IMR-90 (cell line): ENCODE data around the gene KDM3B. TPM values are rescaled to one million over a fixed set of nuclear protein-coding genes. Genes with fewer than 3 reads are reported as not detected.

ENCODE experiments used
- ATAC-seq: fragments of 200-7000 bp; cut with Tn5 transposase; 2 replicates; pipeline ENCODE4 v1.9.1; 2020; ENCODE audit warnings: low read depth, mild to moderate bottlenecking, moderate library complexity
- BruUV-seq: library from RNA; stranded (reverse); fragments of 400-500 nt; replicated peaks from 2 replicates; lab custom pipeline; 2021; lab: Mats Ljungman, UMichigan
- CTCF ChIA-PET: fragments of 300-600 bp; formaldehyde crosslinking; extraction: SDS; loops from one replicate; lab custom pipeline; 2021; ENCODE audit warnings: antibody characterized with exemption; lab: Yijun Ruan, JAX
- POLR2A ChIA-PET: fragments of 300-600 bp; sonication (Branson Sonifier 250); formaldehyde crosslinking; loops from one replicate; lab custom pipeline; 2022; ENCODE audit warnings: antibody characterized with exemption; ENCODE audit not compliant: unreplicated experiment; lab: Charles Lee
- DNase-seq: peaks from one replicate; pipeline ENCODE4 v3.0.0; 2013
- H2AFZ ChIP-seq: replicated peaks from 2 replicates; pipeline ENCODE3; 2013; ENCODE audit warnings: low read length, mild to moderate bottlenecking; ENCODE audit not compliant: poor library complexity
- H2AK5ac ChIP-seq: 2 replicates; pipeline ENCODE4 v1.6.1; 2013; ENCODE audit warnings: low read depth, low read length, inconsistent platforms
- H2AK9ac ChIP-seq: replicated peaks from 2 replicates; pipeline ENCODE3; 2013; ENCODE audit warnings: mild to moderate bottlenecking, low read depth, low read length, moderate library complexity; ENCODE audit not compliant: poor library complexity
- H2BK120ac ChIP-seq: 2 replicates; pipeline ENCODE4 v1.6.1; 2013; ENCODE audit warnings: low read depth, low read length, inconsistent platforms
- H2BK15ac ChIP-seq: 3 replicates; pipeline ENCODE4 v1.6.1; 2013; ENCODE audit warnings: low read depth, low read length, inconsistent platforms
- H2BK20ac ChIP-seq: 2 replicates; pipeline ENCODE4 v1.6.1; 2013; ENCODE audit warnings: low read depth, mild to moderate bottlenecking, inconsistent platforms, low read length, moderate library complexity
- H2BK5ac ChIP-seq: 2 replicates; pipeline ENCODE4 v1.6.1; 2013; ENCODE audit warnings: mild to moderate bottlenecking, low read depth, low read length, inconsistent platforms; ENCODE audit not compliant: poor library complexity, severe bottlenecking
- H3K14ac ChIP-seq: replicated peaks from 2 replicates; pipeline ENCODE4 v1.6.1; 2013; ENCODE audit warnings: low read depth, low read length, inconsistent platforms
- H3K18ac ChIP-seq: 2 replicates; pipeline ENCODE4 v1.6.1; 2013; ENCODE audit warnings: low read depth, low read length, control low read depth
- H3K23ac ChIP-seq: 2 replicates; pipeline ENCODE4 v1.6.1; 2013; ENCODE audit warnings: low read depth, low read length, inconsistent platforms
- H3K27ac ChIP-seq: 2 replicates; pipeline ENCODE4 v1.5.1; 2013; ENCODE audit warnings: mild to moderate bottlenecking, control low read depth, low read length; ENCODE audit not compliant: insufficient read depth
- H3K27me3 ChIP-seq: 2 replicates; pipeline ENCODE4 v1.6.1; 2013; ENCODE audit warnings: low read length; ENCODE audit not compliant: control insufficient read depth, insufficient read depth
- H3K36me3 ChIP-seq: 2 replicates; pipeline ENCODE4 v1.6.1; 2013; ENCODE audit warnings: low read length, mixed read lengths; ENCODE audit not compliant: control insufficient read depth, insufficient read depth
- H3K4ac ChIP-seq: 2 replicates; pipeline ENCODE4 v1.6.1; 2013; ENCODE audit warnings: low read depth, low read length, inconsistent platforms
- H3K4me1 ChIP-seq: 2 replicates; pipeline ENCODE4 v1.6.1; 2013; ENCODE audit warnings: low read length, mixed read lengths; ENCODE audit not compliant: control insufficient read depth, insufficient read depth
- H3K4me2 ChIP-seq: 2 replicates; pipeline ENCODE4 v1.6.1; 2013; ENCODE audit warnings: low read depth, mild to moderate bottlenecking, control low read depth, low read length, moderate library complexity
- H3K4me3 ChIP-seq: 2 replicates; pipeline ENCODE4 v1.5.1; 2013; ENCODE audit warnings: low read depth, mild to moderate bottlenecking, control low read depth, low read length, moderate library complexity; ENCODE audit not compliant: insufficient read depth
- H3K56ac ChIP-seq: 2 replicates; pipeline ENCODE4 v1.6.1; 2013; ENCODE audit warnings: low read length, inconsistent platforms; ENCODE audit not compliant: insufficient read depth; ENCODE audit errors: extremely low read depth
- H3K79me1 ChIP-seq, 2 experiments: 2 replicates each; pipeline ENCODE4 v1.6.1; 2013; ENCODE audit warnings: low read length in 2 of 2, inconsistent platforms in 1 of 2, low read depth in 1 of 2
- H3K9ac ChIP-seq: 2 replicates; pipeline ENCODE4 v1.6.1; 2013; ENCODE audit warnings: low read depth, low read length, control low read depth
- H3K9me1 ChIP-seq: 2 replicates; pipeline ENCODE4 v1.6.1; 2013; ENCODE audit warnings: low read length, inconsistent platforms; ENCODE audit not compliant: insufficient read depth
- H3K9me3 ChIP-seq: 2 replicates; pipeline ENCODE4 v1.6.1; 2013; ENCODE audit warnings: low read length; ENCODE audit not compliant: control insufficient read depth, insufficient read depth
- H4K20me1 ChIP-seq: 2 replicates; pipeline ENCODE4 v1.6.1; 2013; ENCODE audit warnings: low read length, inconsistent platforms; ENCODE audit not compliant: insufficient read depth
- H4K5ac ChIP-seq: 2 replicates; pipeline ENCODE4 v1.6.1; 2013; ENCODE audit warnings: mild to moderate bottlenecking, low read depth, low read length, control low read depth
- H4K8ac ChIP-seq, 2 experiments: 2 replicates each; pipeline ENCODE4 v1.6.1; 2013; ENCODE audit warnings: low read depth in 2 of 2, low read length in 2 of 2, control low read depth in 1 of 2, inconsistent platforms in 1 of 2
- H4K91ac ChIP-seq: 2 replicates; pipeline ENCODE4 v1.6.1; 2013; ENCODE audit warnings: low read depth, low read length, inconsistent platforms; ENCODE audit not compliant: insufficient read depth
- BHLHE40 ChIP-seq: fragments of 150-350 bp; IDR thresholded peaks from 2 replicates; pipeline ENCODE4 v1.6.1; 2016; ENCODE audit warnings: mild to moderate bottlenecking, low read depth, low read length
- MXI1 ChIP-seq: IDR thresholded peaks from 2 replicates; pipeline ENCODE4 v1.6.1; 2012; ENCODE audit warnings: low read depth, mild to moderate bottlenecking, low read length, moderate library complexity, borderline replicate concordance
- NFE2L2 ChIP-seq: fragments of 150-350 bp; IDR thresholded peaks from 2 replicates; pipeline ENCODE4 v1.6.1; 2016; ENCODE audit warnings: low read depth, mild to moderate bottlenecking, low read length
- RAD21 ChIP-seq: IDR thresholded peaks from 2 replicates; pipeline ENCODE4 v1.6.1; 2012; ENCODE audit warnings: low read length, improper control_type of control experiment
- RFX5 ChIP-seq: IDR thresholded peaks from 2 replicates; pipeline ENCODE4 v1.8.0; 2012; ENCODE audit warnings: low read depth, mild to moderate bottlenecking, low read length, moderate library complexity
- WGBS, 2 experiments: methylation state at CpG; one replicate each; pipeline versions ENCODE4 v1.1.5 to v1.1.7; 2013; ENCODE audit warnings: missing lambda C conversion rate in 2 of 2; ENCODE audit not compliant: insufficient read length in 1 of 2; ENCODE audit errors: extremely low coverage in 2 of 2; 5-methylcytosine and 5-hydroxymethylcytosine counted together
- dilution Hi-C: fragments of 300-500 bp; cut with HindIII; formaldehyde crosslinking; loops from one replicate; pipeline ENCODE4 v1.14.3; 2018; ENCODE audit warnings: low sequenced_read_pairs; ENCODE audit not compliant: unreplicated experiment
- in situ Hi-C: fragments of 300-500 bp; cut with MboI; formaldehyde crosslinking; loops from 3 replicates; pipeline ENCODE4 v1.14.3; 2019; ENCODE audit warnings: low sequenced_read_pairs, inconsistent platforms, mixed read lengths
- intact Hi-C: fragments of 100-400 bp; cut with micrococcal nuclease; formaldehyde crosslinking; loops from 2 replicates; pipeline ENCODE4 v1.10.0; 2022
- polyA plus RNA-seq, 3 experiments: library from polyadenylated mRNA; depleted of rRNA; stranded (reverse); fragments of >200 nt; gene quantifications; 2 replicates each; pipeline ENCODE4 v1.2.3, GENCODE V29; 2012; ENCODE audit warnings: low replicate concordance in 1 of 3
- total RNA-seq: library from RNA; depleted of rRNA; stranded (reverse); fragments of >200 nt; gene quantifications from 2 replicates; pipeline ENCODE4 v1.2.3, GENCODE V29; 2012

KDM3B gene
- total and polyA plus RNA-seq, 2 of the 4 experiments (the other 2 are of a cell fraction): 19.4 to 35.8 TPM

- Histone ChIP-seq H3K4me1 (no peaks in the 10 kb centered on the region; the same call in 1 of the 2 replicates), H2AK5ac (no peak overlapping the region), H2BK20ac (no peak overlapping the region), H3K36me3 (no peaks in the 10 kb centered on the region), H3K9me1 (no peaks in the 10 kb centered on the region), H2AK9ac (no peak overlapping the region), H3K56ac (no peak overlapping the region), H3K27me3 (peaks cover 8% of the 10 kb centered on the region), H4K5ac (no peak overlapping the region), H4K91ac (no peak overlapping the region), H4K20me1 (no peaks in the 10 kb centered on the region), H2BK5ac (no peak overlapping the region), H3K4me3 (no peak overlapping the region), H3K23ac (no peak overlapping the region), H4K8ac (no peak overlapping the region), H2BK120ac (no peak overlapping the region), H2BK15ac (no peak overlapping the region), H3K79me1 (no peaks in the 10 kb centered on the region), H3K27ac (no peak overlapping the region), H3K4me2 (no peak overlapping the region), H3K9ac (no peak overlapping the region), H3K4ac (no peak overlapping the region), H3K18ac (no peak overlapping the region), H3K9me3 (no peaks in the 10 kb centered on the region), H2AFZ (no peak overlapping the region), H3K14ac (no peak overlapping the region)
- ChIA-PET CTCF (no interaction called here), POLR2A (interaction anchor here (0.7 kb wide), 1 partner anchor 14 kb away, joined by 6 read pairs; no protein-coding TSS in a partner anchor)
- intact Hi-C loops: loop anchor here (1.0 kb wide), 3 partner anchors 13 to 97 kb away; no protein-coding TSS in a partner anchor
- 86% methylated on average over 5 of the region's 5 CpGs; no CpG with 5 or more reads in 1 of the 2 experiments for WGBS, 2 experiments
- BruUV-seq: no TSS peak
- in situ Hi-C loops: no loop called here
- DNase-seq: no peak
- dilution Hi-C loops: no loop called here
- no peak for ATAC-seq
- TF ChIP-seq RFX5: no peak
- no peak for TF ChIP-seq NFE2L2
- no peak for TF ChIP-seq MXI1
- TF ChIP-seq RAD21: no peak
- TF ChIP-seq BHLHE40: no peak
Measured at GRCh38 chr5:138450971-138451370, 98.5 kb downstream of the KDM3B start.
